Neuronal stem cell (in vitro differentiated cells): ENCODE results near the gene EFNA5.

Experiments used
- DNase-seq: peaks from one replicate; pipeline ENCODE4 v3.0.0-alpha.2; 2013; ENCODE audit warnings: low spot score
- H2AFZ ChIP-seq: one replicate; pipeline ENCODE4 v1.6.1; 2013; ENCODE audit warnings: mild to moderate bottlenecking, low read length, inconsistent platforms
- H2AK5ac ChIP-seq: 2 replicates; pipeline ENCODE4 v1.6.1; 2013; ENCODE audit warnings: low read depth, mild to moderate bottlenecking, inconsistent platforms, low read length, moderate library complexity, mixed read lengths
- H2BK120ac ChIP-seq: 2 replicates; pipeline ENCODE4 v1.6.1; 2013; ENCODE audit warnings: low read depth, mild to moderate bottlenecking, inconsistent platforms, low read length, moderate library complexity, mixed read lengths
- H2BK12ac ChIP-seq: one replicate; pipeline ENCODE4 v1.6.1; 2013; ENCODE audit warnings: low read length, inconsistent platforms
- H2BK15ac ChIP-seq: 2 replicates; pipeline ENCODE4 v1.6.1; 2013; ENCODE audit warnings: mild to moderate bottlenecking, low read length, inconsistent platforms, mixed read lengths
- H2BK5ac ChIP-seq: one replicate; pipeline ENCODE4 v1.6.1; 2013; ENCODE audit warnings: inconsistent platforms, mild to moderate bottlenecking, low read length, moderate library complexity
- H3K14ac ChIP-seq: one replicate; pipeline ENCODE4 v1.6.1; 2013; ENCODE audit warnings: low read length, inconsistent platforms
- H3K18ac ChIP-seq: 2 replicates; pipeline ENCODE4 v1.6.1; 2013; ENCODE audit warnings: low read length, inconsistent platforms
- H3K23ac ChIP-seq: 2 replicates; pipeline ENCODE4 v1.6.1; 2013; ENCODE audit warnings: low read depth, mild to moderate bottlenecking, mixed read lengths, low read length, inconsistent platforms; ENCODE audit not compliant: poor library complexity
- H3K27ac ChIP-seq: replicated peaks from 3 replicates; pipeline ENCODE4 v1.5.1; 2013; ENCODE audit warnings: low read length, inconsistent platforms
- H3K27me3 ChIP-seq, 3 experiments: 2 replicates each; pipeline ENCODE4 v1.6.1; 2013; ENCODE audit warnings: low read length in 3 of 3, mild to moderate bottlenecking in 2 of 3, inconsistent platforms in 1 of 3, low read depth in 1 of 3, mixed read lengths in 1 of 3, moderate library complexity in 1 of 3; ENCODE audit not compliant: control insufficient read depth in 3 of 3, insufficient read depth in 3 of 3
- H3K36me3 ChIP-seq, 2 donors: replicated peaks in 1 of 2; 2 replicates each; pipeline ENCODE4 v1.6.1; 2013; ENCODE audit warnings: low read length in 2 of 2; ENCODE audit not compliant: control insufficient read depth in 2 of 2, insufficient read depth in 2 of 2
- H3K4ac ChIP-seq: 2 replicates; pipeline ENCODE4 v1.6.1; 2013; ENCODE audit warnings: inconsistent platforms, mild to moderate bottlenecking, low read length, moderate library complexity
- H3K4me1 ChIP-seq, 2 donors: 1 replicate in 1 of 2; 2 replicates in 1 of 2; pipeline ENCODE4 v1.6.1; 2013; ENCODE audit warnings: low read length in 2 of 2, low read depth in 1 of 2; ENCODE audit not compliant: control insufficient read depth in 2 of 2, insufficient read depth in 1 of 2
- H3K4me2 ChIP-seq: one replicate; pipeline ENCODE4 v1.6.1; 2013; ENCODE audit warnings: mild to moderate bottlenecking, low read length, inconsistent platforms; ENCODE audit not compliant: insufficient read depth, poor library complexity, severe bottlenecking
- H3K4me3 ChIP-seq, 2 donors: 2 replicates each; pipeline ENCODE4 v1.5.1; 2013; ENCODE audit warnings: low read length in 2 of 2, mild to moderate bottlenecking in 2 of 2, inconsistent platforms in 1 of 2, moderate library complexity in 1 of 2
- H3K79me1 ChIP-seq: one replicate; pipeline ENCODE4 v1.6.1; 2013; ENCODE audit warnings: low read depth, mild to moderate bottlenecking, inconsistent platforms, low read length, moderate library complexity
- H3K9ac ChIP-seq: one replicate; pipeline ENCODE4 v1.6.1; 2013; ENCODE audit warnings: mild to moderate bottlenecking, low read depth, low read length, inconsistent platforms; ENCODE audit not compliant: poor library complexity
- H3K9me3 ChIP-seq, 2 donors: replicated peaks in 1 of 2; 2 replicates each; pipeline versions ENCODE3 to v1.6.1; 2013; ENCODE audit warnings: low read length in 2 of 2, mild to moderate bottlenecking in 2 of 2, inconsistent platforms in 1 of 2, low read depth in 1 of 2, mixed read lengths in 1 of 2, moderate library complexity in 1 of 2; ENCODE audit not compliant: control insufficient read depth in 2 of 2, insufficient read depth in 1 of 2
- H4K8ac ChIP-seq: one replicate; pipeline ENCODE4 v1.6.1; 2013; ENCODE audit warnings: low read depth, mild to moderate bottlenecking, inconsistent platforms, low read length, moderate library complexity
- H4K91ac ChIP-seq: one replicate; pipeline ENCODE4 v1.6.1; 2013; ENCODE audit warnings: low read length, low read depth, mild to moderate bottlenecking, inconsistent platforms; ENCODE audit not compliant: poor library complexity
- WGBS, 2 donors: extraction: QIAGEN DNeasy Blood & Tissue Kit; methylation state at CpG; one replicate each; pipeline ENCODE4 v1.1.7; 2013; ENCODE audit warnings: missing lambda C conversion rate in 2 of 2, mixed read lengths in 1 of 2; ENCODE audit not compliant: insufficient read length in 2 of 2, insufficient replicate concordance in 1 of 2; ENCODE audit errors: extremely low coverage in 2 of 2; 5-methylcytosine and 5-hydroxymethylcytosine counted together

EFNA5 gene

GRCh38 chr5:107630184-107630583, 40.6 kb downstream of the EFNA5 start:
- DNase-seq: no peak
- Histone ChIP-seq H3K9me3 (peaks cover 0 to 4% of the 10 kb centered on the region in 2 donors), H2BK12ac (no peak overlapping the region), H3K79me1 (no peaks in the 10 kb centered on the region), H3K4me1 (peaks cover 10 to 14% of the 10 kb centered on the region in 2 donors), H2AFZ (no peak overlapping the region), H3K4me3 (no peak overlapping the region), H3K9ac (no peak overlapping the region), H3K27me3 (no peaks in the 10 kb centered on the region), H2BK5ac (no peak overlapping the region), H3K36me3 (peaks cover 2 to 40% of the 10 kb centered on the region in 2 donors), H3K18ac (no peak overlapping the region), H3K14ac (no peak overlapping the region), H2AK5ac (no peak overlapping the region), H3K27ac (no peak overlapping the region), H2BK15ac (no peak overlapping the region), H2BK120ac (no peak overlapping the region), H3K4ac (no peak overlapping the region), H4K8ac (no peak overlapping the region), H3K4me2 (no peak overlapping the region), H3K23ac (no peak overlapping the region), H4K91ac (no peak overlapping the region)
- WGBS, 2 donors: no CpG with 5 or more reads among the region's 2 CpGs

GRCh38 chr5:107624235-107624634, 46.5 kb downstream of the EFNA5 start:
- Histone ChIP-seq H2AK5ac (no peak overlapping the region), H4K91ac (no peak overlapping the region), H3K4me3 (no peak overlapping the region), H3K4ac (no peak overlapping the region), H2BK5ac (no peak overlapping the region), H3K9ac (no peak overlapping the region), H2AFZ (no peak overlapping the region), H3K79me1 (no peaks in the 10 kb centered on the region), H2BK12ac (no peak overlapping the region), H3K36me3 (peaks cover 0 to 26% of the 10 kb centered on the region in 2 donors), H3K23ac (no peak overlapping the region), H3K14ac (no peak overlapping the region), H3K27me3 (no peaks in the 10 kb centered on the region), H3K27ac (no peak overlapping the region), H3K4me2 (no peak overlapping the region), H3K9me3 (peaks cover 0 to 5% of the 10 kb centered on the region in 2 donors), H3K18ac (no peak overlapping the region), H3K4me1 (peaks cover 0 to 3% of the 10 kb centered on the region in 2 donors), H4K8ac (no peak overlapping the region), H2BK15ac (no peak overlapping the region), H2BK120ac (no peak overlapping the region)
- DNase-seq: no peak
- no CpG with 5 or more reads among the region's 1 CpG for WGBS, 2 donors

DNA sequence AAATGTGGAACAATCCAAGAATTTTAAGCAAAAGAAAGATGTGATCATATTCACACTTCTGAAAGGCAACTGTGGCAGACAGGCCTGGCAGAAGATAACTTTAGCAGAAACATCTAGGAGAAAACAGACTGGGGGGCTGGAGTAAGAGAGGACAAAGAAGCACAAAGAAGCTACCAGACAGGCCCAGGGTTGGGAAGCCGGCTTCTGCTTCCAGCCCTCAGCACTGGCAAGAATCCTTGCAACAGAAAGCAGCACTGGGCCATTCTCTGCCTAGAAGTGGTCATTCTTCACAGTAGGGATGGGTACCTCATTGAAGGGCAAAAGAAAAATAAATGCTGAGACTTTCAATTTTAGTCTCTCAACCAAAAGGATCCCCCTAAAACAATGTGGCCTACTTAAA, 49.6 kb downstream of the EFNA5 start:
- Histone ChIP-seq H4K91ac (no peak overlapping the region), H3K23ac (no peak overlapping the region), H3K27me3 (no peaks in the 10 kb centered on the region), H3K9me3 (peaks cover 0 to 5% of the 10 kb centered on the region in 2 donors), H3K14ac (no peak overlapping the region), H2AFZ (no peak overlapping the region), H2BK12ac (no peak overlapping the region), H2AK5ac (no peak overlapping the region), H4K8ac (no peak overlapping the region), H3K9ac (no peak overlapping the region), H3K36me3 (peaks cover 0 to 8% of the 10 kb centered on the region in 2 donors), H3K4me1 (peaks cover 2 to 20% of the 10 kb centered on the region in 2 donors), H3K4me2 (no peak overlapping the region), H3K79me1 (peaks cover 1% of the 10 kb centered on the region), H2BK120ac (no peak overlapping the region), H2BK5ac (no peak overlapping the region), H3K4me3 (no peak overlapping the region), H3K4ac (no peak overlapping the region), H3K18ac (no peak overlapping the region), H2BK15ac (no peak overlapping the region), H3K27ac (no peak overlapping the region)
- DNase-seq: no peak
- WGBS, 2 donors: no CpG with 5 or more reads among the region's 1 CpG

- Histone ChIP-seq H3K14ac (no peak overlapping the region), H2AFZ (no peak overlapping the region), H3K9ac (no peak overlapping the region), H3K4me3 (no peak overlapping the region), H2BK15ac (no peak overlapping the region), H2BK5ac (no peak overlapping the region), H3K27ac (no peak overlapping the region), H3K9me3 (peaks cover 0 to 5% of the 10 kb centered on the region in 2 donors), H3K79me1 (peaks cover 1% of the 10 kb centered on the region), H3K4me1 (peaks cover 2 to 28% of the 10 kb centered on the region in 2 donors), H4K91ac (no peak overlapping the region), H2BK120ac (no peak overlapping the region), H2BK12ac (no peak overlapping the region), H3K18ac (no peak overlapping the region), H3K23ac (no peak overlapping the region), H3K4me2 (no peak overlapping the region), H3K27me3 (no peaks in the 10 kb centered on the region), H3K36me3 (peaks cover 0 to 8% of the 10 kb centered on the region in 2 donors), H4K8ac (no peak overlapping the region), H3K4ac (no peak overlapping the region), H2AK5ac (no peak overlapping the region)
- DNase-seq: no peak
- WGBS, 2 donors: no CpG with 5 or more reads among the region's 2 CpGs
These were observed 51.0 kb downstream of the EFNA5 start for GRCh38 chr5:107619781-107620180.
